GM18499 (cell line): ENCODE results near the gene PRPF40A.

Experiments used
- ATAC-seq: cut with Tn5 transposase; IDR thresholded peaks from one replicate; pipeline ENCODE4 v1.9.1; 2021; ENCODE audit warnings: moderate number of reproducible peaks; ENCODE audit not compliant: insufficient read depth, unreplicated experiment

The PRPF40A gene

GRCh38 chr2:152718076-152718908, 1.0 kb upstream of the PRPF40A start, which contains the start of gene ARL6IP6:
TSS of gene ARL6IP6 (plus strand) at chr2:152718620. CDS start at chr2:152718625, 5 bp downstream.
- ATAC-seq = peak; percentile 55

GRCh38 chr2:152716805-152717227, 445 bp downstream of the PRPF40A start:
- no peak for ATAC-seq

- ATAC-seq = no peak
Observed at GRCh38 chr2:152715854-152716428, 1.3 kb downstream of the PRPF40A start.

- no peak for ATAC-seq
Observed at GRCh38 chr2:152715112-152715511, 2.1 kb downstream of the PRPF40A start.

- no peak for ATAC-seq
Observed at GRCh38 chr2:152710713-152711112, 6.5 kb downstream of the PRPF40A start.

- no peak for ATAC-seq
Observed at GRCh38 chr2:152708742-152709141, 8.5 kb downstream of the PRPF40A start.

- no peak for ATAC-seq
Observed at GRCh38 chr2:152706477-152707021, 10.7 kb downstream of the PRPF40A start.

- ATAC-seq = no peak
Observed at GRCh38 chr2:152701198-152701597, 16.1 kb downstream of the PRPF40A start.

GRCh38 chr2:152696476-152696875, 20.8 kb downstream of the PRPF40A start:
- no peak for ATAC-seq

- ATAC-seq = no peak
Observed at GRCh38 chr2:152695763-152696162, 21.5 kb downstream of the PRPF40A start.

GRCh38 chr2:152694161-152694661, 23.1 kb downstream of the PRPF40A start:
- ATAC-seq = peak; percentile 42

- peak; percentile 85 for ATAC-seq
Observed at GRCh38 chr2:152693033-152693432, 24.2 kb downstream of the PRPF40A start.

- no peak for ATAC-seq
Observed at GRCh38 chr2:152686321-152686720, 30.9 kb downstream of the PRPF40A start.

GRCh38 chr2:152683400-152683799, 33.9 kb downstream of the PRPF40A start:
- no peak for ATAC-seq

GRCh38 chr2:152682663-152683062, 34.6 kb downstream of the PRPF40A start:
- no peak for ATAC-seq

GRCh38 chr2:152678808-152679207, 38.5 kb downstream of the PRPF40A start:
- no peak for ATAC-seq

- no peak for ATAC-seq
Observed at GRCh38 chr2:152676461-152676860, 40.8 kb downstream of the PRPF40A start.

- no peak for ATAC-seq
Observed at GRCh38 chr2:152674334-152674733, 42.9 kb downstream of the PRPF40A start.

- no peak for ATAC-seq
Observed at GRCh38 chr2:152664725-152665124, 52.5 kb downstream of the PRPF40A start.

GRCh38 chr2:152661076-152661475, 56.2 kb downstream of the PRPF40A start:
- ATAC-seq = no peak

- ATAC-seq = no peak
Observed at GRCh38 chr2:152658221-152658620, 59.0 kb downstream of the PRPF40A start.
